Activated CD8-positive, alpha-beta memory T cell treated with anti-CD3 and anti-CD28 coated beads for 24 hours (primary cell): Measurements from ENCODE around the gene NCLN.
"Not testable (repeated sequence)": the region's sequence is repeated elsewhere in the genome, so short reads cannot be mapped to it uniquely, and the experiment has no call there.

ENCODE experiments used
- DNase-seq: peaks from one replicate; pipeline ENCODE4 v3.0.0-alpha.2; 2020

NCLN gene

DNA sequence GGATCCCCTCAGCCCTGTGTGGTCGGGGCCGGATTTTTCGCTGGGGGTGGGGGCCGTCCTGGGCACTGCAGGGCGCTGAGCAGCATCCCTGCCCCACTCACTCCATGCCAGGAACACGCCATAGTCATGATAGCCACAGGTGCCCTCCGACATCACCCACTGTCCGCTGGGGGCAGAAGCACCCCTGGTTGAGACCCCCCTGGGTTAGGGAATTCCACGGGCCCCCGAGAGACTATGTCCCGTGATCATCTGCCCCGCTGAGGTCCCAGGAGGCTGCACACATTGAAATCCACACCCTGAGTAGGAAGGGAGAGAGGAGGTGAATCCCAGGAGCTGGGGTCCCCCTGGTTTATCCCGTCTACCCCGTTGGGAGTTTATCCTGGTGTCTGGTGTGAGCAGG is 16.2 kb downstream of the NCLN start:
- DNase-seq: no peak

GRCh38 chr19:3202346-3202745 is 16.6 kb downstream of the NCLN start:
- DNase-seq: no peak

GRCh38 chr19:3202895-3203294 is 17.2 kb downstream of the NCLN start:
- DNase-seq: not testable (repeated sequence)

DNA sequence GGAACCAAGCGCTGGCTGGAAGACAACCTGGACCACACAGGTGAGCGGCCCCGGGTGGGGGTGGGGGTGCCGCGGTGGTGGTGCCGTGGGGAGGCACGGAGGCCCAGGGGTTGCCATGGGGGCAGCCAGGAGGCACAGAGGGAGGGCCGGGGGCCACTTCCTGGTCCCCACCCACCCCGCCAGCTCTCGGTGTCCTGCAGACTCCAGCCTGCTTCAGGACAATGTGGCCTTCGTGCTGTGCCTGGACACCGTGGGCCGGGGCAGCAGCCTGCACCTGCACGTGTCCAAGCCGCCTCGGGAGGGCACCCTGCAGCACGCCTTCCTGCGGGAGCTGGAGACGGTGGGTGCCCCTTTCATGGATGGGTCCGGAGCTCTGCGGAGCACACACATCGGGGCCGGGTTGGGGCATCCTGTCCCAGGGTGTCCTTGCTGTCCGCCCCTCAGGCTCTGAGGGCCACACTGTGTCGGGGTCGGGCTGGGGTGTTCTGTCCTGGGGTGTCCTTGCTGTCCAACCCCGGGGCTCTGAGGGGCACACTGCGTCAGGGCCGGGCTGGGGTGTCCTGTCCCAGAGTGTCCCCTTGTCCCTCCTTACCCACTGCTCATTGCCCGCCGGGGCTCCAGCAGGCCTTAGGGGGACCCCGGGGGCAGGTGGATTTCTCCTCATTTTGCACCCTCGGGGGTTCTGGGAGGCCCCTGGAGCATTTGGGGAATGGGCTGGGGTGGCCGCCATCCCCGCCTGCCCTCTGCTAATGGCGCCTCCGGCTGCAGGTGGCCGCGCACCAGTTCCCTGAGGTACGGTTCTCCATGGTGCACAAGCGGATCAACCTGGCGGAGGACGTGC is 18.3 kb downstream of the NCLN start:
- no peak for DNase-seq

- no peak for DNase-seq
Observed at GRCh38 chr19:3204646-3205275, 19.0 kb downstream of the NCLN start.

GRCh38 chr19:3206216-3206953 is 20.7 kb downstream of the NCLN start:
- no peak for DNase-seq

DNA sequence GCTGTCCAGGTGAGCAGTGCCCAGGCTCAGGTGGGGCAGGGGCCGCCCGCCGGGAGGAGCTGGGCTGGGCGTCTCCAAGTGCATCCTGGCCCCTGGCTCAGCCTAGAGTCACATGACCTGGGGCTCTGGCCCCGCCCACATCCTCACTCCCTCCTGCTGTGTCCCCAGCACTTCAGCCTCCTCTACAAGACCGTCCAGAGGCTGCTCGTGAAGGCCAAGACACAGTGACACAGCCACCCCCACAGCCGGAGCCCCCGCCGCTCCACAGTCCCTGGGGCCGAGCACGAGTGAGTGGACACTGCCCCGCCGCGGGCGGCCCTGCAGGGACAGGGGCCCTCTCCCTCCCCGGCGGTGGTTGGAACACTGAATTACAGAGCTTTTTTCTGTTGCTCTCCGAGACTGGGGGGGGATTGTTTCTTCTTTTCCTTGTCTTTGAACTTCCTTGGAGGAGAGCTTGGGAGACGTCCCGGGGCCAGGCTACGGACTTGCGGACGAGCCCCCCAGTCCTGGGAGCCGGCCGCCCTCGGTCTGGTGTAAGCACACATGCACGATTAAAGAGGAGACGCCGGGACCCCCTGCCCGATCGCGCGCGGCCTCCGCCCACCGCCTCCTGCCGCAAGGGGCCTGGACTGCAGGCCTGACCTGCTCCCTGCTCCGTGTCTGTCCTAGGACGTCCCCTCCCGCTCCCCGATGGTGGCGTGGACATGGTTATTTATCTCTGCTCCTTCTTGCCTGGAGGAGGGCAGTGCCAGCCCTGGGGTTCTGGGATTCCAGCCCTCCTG is 21.9 kb downstream of the NCLN start:
- no peak for DNase-seq

DNA sequence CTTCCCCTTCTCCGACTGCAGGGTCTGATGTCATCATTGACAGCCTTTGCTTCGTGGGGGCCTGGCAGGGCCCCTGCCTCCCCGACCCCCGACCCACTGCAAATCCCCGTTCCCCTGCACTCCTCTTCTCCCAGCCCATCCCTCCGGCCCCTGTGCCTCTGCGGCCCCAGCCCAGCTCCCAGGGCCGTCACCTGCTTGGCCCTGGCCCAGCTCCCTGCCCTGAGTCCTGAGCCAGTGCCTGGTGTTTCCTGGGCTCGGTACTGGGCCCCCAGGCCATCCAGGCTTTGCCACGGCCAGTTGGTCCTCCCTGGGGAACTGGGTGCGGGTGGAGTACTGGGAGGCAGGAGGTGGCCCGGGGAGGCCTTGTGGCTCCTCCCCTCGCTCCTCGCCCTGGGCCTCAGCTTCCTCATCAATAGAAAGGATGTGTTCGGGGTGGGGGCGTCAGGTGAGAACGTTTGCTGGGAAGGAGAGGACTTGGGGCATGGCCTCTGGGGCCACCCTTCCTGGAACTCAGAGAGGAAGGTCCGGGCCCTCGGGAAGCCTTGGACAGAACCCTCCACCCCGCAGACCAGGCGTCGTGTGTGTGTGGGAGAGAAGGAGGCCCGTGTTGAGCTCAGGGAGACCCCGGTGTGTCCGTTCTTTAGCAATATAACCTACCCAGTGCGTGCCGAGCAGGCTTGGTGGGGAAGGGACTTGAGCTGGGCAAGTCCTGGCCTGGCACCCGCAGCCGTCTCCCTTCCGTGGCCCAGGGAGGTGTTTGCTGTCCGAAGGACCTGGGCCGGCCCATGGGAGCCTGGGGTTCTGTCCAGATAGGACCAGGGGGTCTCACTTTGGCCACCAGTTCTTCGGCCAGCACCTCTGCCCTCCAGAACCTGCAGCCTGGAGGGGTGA is 22.8 kb downstream of the NCLN start:
- no peak for DNase-seq

GRCh38 chr19:3210347-3211017 is 24.8 kb downstream of the NCLN start:
- DNase-seq: peak; percentile 88

DNA sequence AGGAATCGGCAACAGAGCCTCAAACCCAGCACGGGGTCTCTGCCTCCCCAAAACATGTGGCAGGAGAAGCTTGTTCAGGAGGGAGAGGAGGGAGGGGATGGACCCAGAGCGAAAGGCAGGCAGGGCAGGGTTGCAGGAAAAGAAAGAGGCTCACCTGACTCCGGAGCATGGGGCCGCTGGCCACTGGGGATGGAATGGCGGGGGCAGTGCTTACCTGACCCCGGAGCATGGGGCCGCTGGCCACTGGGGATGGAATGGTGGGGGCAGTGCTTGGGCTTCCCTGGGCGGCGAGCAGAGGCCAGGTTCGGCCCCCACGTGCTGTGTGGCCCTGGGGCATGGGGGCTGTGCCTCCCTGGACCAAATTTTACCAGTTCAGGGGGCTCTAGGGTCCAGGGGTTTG is 25.5 kb downstream of the NCLN start:
- DNase-seq: no peak

GRCh38 chr19:3213159-3213558 is 27.4 kb downstream of the NCLN start:
- no peak for DNase-seq

DNA sequence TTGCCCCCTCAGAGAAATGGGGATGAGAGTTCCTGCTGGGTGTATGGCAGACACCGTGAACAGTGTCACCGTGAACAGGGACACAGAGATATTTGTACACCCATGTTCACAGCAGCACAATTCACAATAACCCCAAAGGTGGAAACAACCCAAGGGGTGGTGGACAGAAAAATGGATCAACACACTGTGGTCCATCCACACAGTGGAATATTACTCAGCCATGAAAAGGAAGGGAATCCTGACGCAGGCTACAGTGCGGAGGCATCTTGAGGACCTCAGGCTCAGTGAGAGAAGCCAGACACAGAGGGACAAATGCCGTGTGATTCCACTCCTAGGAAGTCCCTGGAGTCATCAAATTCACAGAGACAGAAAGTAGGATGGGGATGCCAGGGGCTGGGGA is 31.1 kb downstream of the NCLN start:
- DNase-seq: no peak

DNA sequence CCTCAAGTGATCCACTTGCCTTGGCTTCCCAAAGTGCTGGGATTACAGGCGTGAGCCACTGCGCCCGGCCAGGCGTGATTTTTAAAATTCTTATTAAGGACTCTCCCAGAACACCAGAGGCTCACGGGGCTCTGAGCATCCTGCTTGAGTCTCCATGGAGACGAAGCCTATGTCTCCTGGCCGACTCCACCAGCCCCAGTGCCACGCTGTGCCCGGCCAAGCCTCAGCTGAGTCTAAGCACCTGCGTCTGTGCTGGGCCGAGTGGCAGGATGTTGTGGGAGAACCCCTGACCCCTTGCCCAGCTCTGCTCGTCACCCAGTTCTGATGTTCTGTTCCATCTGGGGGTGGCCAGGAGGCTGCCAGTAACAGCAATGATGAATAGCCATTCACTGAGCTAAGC is 34.8 kb downstream of the NCLN start:
- no peak for DNase-seq

GRCh38 chr19:3221576-3221975 is 35.8 kb downstream of the NCLN start:
- not testable (repeated sequence) for DNase-seq

- no peak for DNase-seq
Observed at GRCh38 chr19:3222709-3223108, 37.0 kb downstream of the NCLN start.

DNA sequence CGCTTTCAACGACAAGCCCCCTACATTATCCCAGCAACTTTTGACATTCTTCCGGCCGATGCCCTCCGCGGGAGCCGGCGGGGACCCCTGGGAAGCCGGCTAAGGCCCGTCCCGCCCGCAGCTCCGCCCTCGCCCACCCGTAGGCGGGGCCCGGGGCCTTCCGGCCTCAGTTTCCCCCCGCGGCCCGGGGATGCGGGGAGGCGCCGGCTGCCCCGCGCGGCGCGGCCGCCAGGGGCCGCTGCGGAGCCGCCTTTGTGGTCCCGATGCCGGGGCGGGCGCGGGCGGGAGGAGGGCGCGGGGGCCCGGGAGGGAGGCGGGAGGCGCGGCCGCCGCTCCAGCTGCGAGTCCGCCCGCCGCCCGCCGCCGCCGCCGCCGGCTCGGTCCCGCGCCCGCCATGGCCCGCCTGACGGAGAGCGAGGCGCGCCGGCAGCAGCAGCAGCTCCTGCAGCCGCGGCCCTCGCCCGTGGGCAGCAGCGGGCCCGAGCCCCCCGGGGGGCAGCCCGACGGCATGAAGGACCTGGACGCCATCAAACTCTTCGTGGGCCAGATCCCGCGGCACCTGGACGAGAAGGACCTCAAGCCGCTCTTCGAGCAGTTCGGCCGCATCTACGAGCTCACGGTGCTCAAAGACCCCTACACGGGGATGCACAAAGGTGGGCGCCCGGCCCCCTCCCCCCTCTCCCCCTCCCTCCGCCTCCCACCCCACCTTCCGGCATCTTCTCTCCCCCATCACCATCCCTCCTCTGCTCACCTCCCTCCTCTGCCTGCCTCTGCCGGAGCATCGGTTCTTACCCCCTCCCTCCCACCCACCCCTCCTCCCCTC is 38.8 kb downstream of the NCLN start, which contains the start of gene CELF5:
Gene CELF5 (plus strand): TSS at position 316 of the 823 bp plus-strand sequence. CDS start 79 bp downstream, at position 395.
- DNase-seq: peak; percentile 80

GRCh38 chr19:3225169-3225485 is 39.4 kb downstream of the NCLN start:
- no peak for DNase-seq

- no peak for DNase-seq
Observed at GRCh38 chr19:3225677-3226093, 40.0 kb downstream of the NCLN start.

- no peak for DNase-seq
Observed at GRCh38 chr19:3227054-3227626, 41.4 kb downstream of the NCLN start.

- DNase-seq: no peak
Observed at GRCh38 chr19:3229346-3229743, 43.6 kb downstream of the NCLN start.
